GM23338 (cell line): Measurements from ENCODE around the gene CTNNA3.

Source experiments
- CREB1 ChIP-seq: fragments of 250-450 bp; sonication (Bioruptor Pico); IDR thresholded peaks from 2 replicates; pipeline ENCODE4 v1.5.0; 2020; ENCODE audit warnings: low read depth, mild to moderate bottlenecking, moderate library complexity
- CTCF ChIP-seq, 2 experiments: fragments of 200-600 bp in 1 of 2; sonication (generic) in 1 of 2; conservative IDR thresholded peaks; 2 replicates each; pipeline versions ENCODE4 v1.5.1 to v1.6.1; 2016 to 2017; ENCODE audit warnings: antibody characterized with exemption in 2 of 2, low read depth in 2 of 2, mild to moderate bottlenecking in 2 of 2, moderate library complexity in 1 of 2
- ETS1 ChIP-seq: IDR thresholded peaks from 2 replicates; pipeline ENCODE4 v1.6.1; 2016; ENCODE audit warnings: antibody characterized with exemption
- EZH2 ChIP-seq: fragments of 200-600 bp; sonication (generic); IDR thresholded peaks from one replicate; pipeline ENCODE4 v1.8.0; 2017; ENCODE audit warnings: antibody characterized with exemption, mild to moderate bottlenecking, low read depth; ENCODE audit not compliant: unreplicated experiment
- EZH2phosphoT487 ChIP-seq: fragments of 200-600 bp; sonication (generic); IDR thresholded peaks from one replicate; pipeline ENCODE4 v1.8.1; 2018; ENCODE audit warnings: antibody characterized with exemption; ENCODE audit not compliant: unreplicated experiment
- POLR2AphosphoS5 ChIP-seq: IDR thresholded peaks from 2 replicates; pipeline ENCODE4 v1.6.1; 2016; ENCODE audit warnings: antibody characterized with exemption, low read depth
- REST ChIP-seq: IDR thresholded peaks from one replicate; pipeline ENCODE4 v1.6.1; 2018; ENCODE audit warnings: antibody characterized with exemption; ENCODE audit not compliant: unreplicated experiment
- ZNF114 ChIP-seq: fragments of 250-450 bp; sonication (Bioruptor Pico); IDR thresholded peaks from 2 replicates; pipeline ENCODE4 v1.5.0; 2020; ENCODE audit warnings: mild to moderate bottlenecking, moderate library complexity

GRCh38 chr10:66204838-66205237 lies 1491.2 kb downstream of the CTNNA3 start:
- no peak for TF ChIP-seq CTCF (conservative IDR thresholded peaks at IDR 0.05; ENCODE audit: low read depth in 2 of 2)
- TF ChIP-seq EZH2phosphoT487, result no peak
- no peak for TF ChIP-seq POLR2AphosphoS5
- no peak for TF ChIP-seq EZH2
- TF ChIP-seq CREB1 (CRISPR knock-in tag), result no peak
- no peak for TF ChIP-seq ETS1
- no peak for TF ChIP-seq REST
- TF ChIP-seq ZNF114 (CRISPR knock-in tag), result no peak
